Ovary (tissue), 3 donors: Measurements from ENCODE around the gene TBC1D14.

ENCODE experiments used
- CTCF ChIP-seq, 3 donors: fragments of 450-650 bp in 2 of 3; fragments of 200-600 bp in 1 of 3; IDR thresholded peaks; one replicate each; pipeline versions ENCODE4 v1.5.1 to v1.8.0; 2016 to 2022; ENCODE audit warnings: antibody characterized with exemption in 3 of 3, mild to moderate bottlenecking in 1 of 3
- EP300 ChIP-seq: sonication (generic); formaldehyde crosslinking; IDR thresholded peaks from one replicate; pipeline ENCODE4 v1.6.1; 2017; ENCODE audit warnings: antibody characterized with exemption
- POLR2A ChIP-seq: fragments of 450-650 bp; IDR thresholded peaks from one replicate; pipeline ENCODE4 v1.6.1; 2017; ENCODE audit warnings: antibody characterized with exemption, mild to moderate bottlenecking, moderate library complexity
- donor health status: DM: no; HTN: no; CAD: no.

DNA sequence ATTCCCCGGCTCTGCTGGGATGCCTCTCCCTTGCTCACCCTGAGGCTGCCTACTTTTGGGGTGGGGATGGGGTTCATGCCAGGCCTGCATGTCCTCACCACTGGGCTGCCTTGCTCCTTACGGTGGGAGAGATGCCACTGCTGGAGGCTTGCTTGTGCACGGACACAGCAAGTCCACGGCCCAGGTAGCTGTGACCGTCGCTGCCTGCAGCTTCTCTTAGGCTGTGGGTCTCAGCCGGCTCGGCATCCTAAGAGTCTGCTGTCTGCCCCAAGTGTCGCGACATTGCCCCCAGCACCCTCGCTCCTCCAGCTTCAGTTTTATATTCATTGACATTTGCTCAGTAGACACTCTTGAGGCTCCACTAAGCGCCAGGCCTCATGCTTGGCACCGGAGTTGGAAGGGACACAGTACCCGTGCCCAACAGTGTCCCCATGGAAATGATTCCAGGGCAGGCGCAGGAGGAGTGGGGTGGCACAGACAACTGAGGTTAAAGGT lies 58.3 kb downstream of the TBC1D14 start:
- TF ChIP-seq CTCF (IDR thresholded peaks at IDR 0.05), result no peak
- no peak for TF ChIP-seq POLR2A
- no peak for TF ChIP-seq EP300
